GM10266 (cell line): ENCODE data around the gene ZNF212.
"Not testable (repeated sequence)": the region's sequence is repeated elsewhere in the genome, so short reads cannot be mapped to it uniquely, and the experiment has no call there.

Experiments
- DNase-seq: peaks from one replicate; pipeline ENCODE4 v3.0.0; 2012; ENCODE audit errors: extremely low spot score
- TF ChIP-seq, protein P1 (sequence below): IDR thresholded peaks from 2 replicates; pipeline ENCODE4 v1.5.1; 2012; ENCODE audit warnings: mild to moderate bottlenecking, low read depth; ENCODE audit not compliant: control insufficient read depth, insufficient read depth; ENCODE audit errors: missing control alignments

The ZNF212 gene

GRCh38 chr7:149245244-149245643 lies 5.8 kb downstream of the ZNF212 start:
- DNase-seq = no peak
- TF ChIP-seq, protein P1, sequence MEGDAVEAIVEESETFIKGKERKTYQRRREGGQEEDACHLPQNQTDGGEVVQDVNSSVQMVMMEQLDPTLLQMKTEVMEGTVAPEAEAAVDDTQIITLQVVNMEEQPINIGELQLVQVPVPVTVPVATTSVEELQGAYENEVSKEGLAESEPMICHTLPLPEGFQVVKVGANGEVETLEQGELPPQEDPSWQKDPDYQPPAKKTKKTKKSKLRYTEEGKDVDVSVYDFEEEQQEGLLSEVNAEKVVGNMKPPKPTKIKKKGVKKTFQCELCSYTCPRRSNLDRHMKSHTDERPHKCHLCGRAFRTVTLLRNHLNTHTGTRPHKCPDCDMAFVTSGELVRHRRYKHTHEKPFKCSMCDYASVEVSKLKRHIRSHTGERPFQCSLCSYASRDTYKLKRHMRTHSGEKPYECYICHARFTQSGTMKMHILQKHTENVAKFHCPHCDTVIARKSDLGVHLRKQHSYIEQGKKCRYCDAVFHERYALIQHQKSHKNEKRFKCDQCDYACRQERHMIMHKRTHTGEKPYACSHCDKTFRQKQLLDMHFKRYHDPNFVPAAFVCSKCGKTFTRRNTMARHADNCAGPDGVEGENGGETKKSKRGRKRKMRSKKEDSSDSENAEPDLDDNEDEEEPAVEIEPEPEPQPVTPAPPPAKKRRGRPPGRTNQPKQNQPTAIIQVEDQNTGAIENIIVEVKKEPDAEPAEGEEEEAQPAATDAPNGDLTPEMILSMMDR = no peak

DNA sequence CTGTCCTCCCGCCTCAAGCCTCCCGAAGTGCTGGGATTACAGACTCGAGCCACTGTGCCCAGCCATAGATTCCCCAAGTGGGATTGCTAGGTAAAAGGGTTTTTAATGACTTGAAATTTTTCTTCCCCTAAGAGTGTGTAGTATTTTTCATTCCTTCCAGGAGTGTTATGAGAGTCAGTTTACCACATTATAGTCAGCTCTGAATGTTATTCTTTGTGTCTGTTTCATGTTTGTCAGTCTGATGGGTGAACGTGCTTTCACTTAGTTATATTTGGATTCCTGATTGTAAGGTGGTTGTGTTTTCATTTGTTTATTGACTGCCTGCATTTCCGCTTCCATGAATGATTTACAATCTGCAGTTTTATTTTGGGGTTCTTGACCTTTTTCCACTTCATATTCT lies 6.3 kb downstream of the ZNF212 start:
- TF ChIP-seq, protein P1 = no peak

DNA sequence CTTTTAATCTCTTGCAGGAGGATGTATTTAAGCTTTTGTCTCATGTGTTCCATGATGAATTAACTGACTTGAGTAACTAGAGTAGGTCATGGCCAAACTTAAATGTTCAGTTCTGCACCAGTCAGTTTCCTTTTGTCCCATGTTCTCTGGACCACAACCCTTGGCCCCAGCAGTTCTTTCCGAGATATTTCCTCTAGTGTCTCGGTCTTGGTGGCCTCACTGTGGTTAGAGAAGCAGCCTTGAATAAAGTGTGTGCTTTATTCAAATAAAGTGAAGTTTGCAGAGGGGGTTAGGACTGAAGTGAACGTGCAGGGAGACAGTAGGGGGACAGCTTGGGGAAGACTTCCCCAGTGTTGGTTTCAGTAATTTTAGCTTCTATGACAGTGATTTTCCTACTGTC lies 9.3 kb downstream of the ZNF212 start:
- TF ChIP-seq, protein P1 = no peak
- DNase-seq = no peak

More for the DNA sequence above, 6.3 kb downstream of the ZNF212 start:
- no peak for DNase-seq

- DNase-seq = not testable (repeated sequence)
Measured at GRCh38 chr7:149250151-149250550, 10.7 kb downstream of the ZNF212 start.

- not testable (repeated sequence) for DNase-seq
Measured at GRCh38 chr7:149251518-149251917, 12.1 kb downstream of the ZNF212 start.

DNA sequence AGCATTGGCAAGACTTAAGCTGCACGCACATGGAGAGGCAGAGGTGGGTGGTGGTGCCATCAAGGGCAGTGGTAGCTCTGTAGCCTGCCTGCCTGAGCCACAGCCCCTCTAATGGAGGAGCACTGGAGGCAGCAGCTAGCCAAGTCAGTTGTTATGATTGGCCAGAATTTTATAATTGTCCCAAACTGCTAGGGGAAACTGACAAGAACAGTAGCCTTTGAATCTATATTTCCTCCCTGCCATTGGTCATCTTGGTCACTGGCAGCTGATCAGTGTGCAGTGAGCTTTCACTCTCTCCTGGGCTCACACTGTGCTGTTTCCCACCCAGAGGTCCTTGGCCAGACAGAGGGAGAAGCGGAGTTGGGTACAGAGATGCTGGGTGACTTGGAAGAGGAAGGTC lies 12.9 kb downstream of the ZNF212 start:
- DNase-seq = no peak
- TF ChIP-seq, protein P1 = no peak

- TF ChIP-seq, protein P1 = no peak
- no peak for DNase-seq
Measured at GRCh38 chr7:149253665-149254064, 14.2 kb downstream of the ZNF212 start.

DNA sequence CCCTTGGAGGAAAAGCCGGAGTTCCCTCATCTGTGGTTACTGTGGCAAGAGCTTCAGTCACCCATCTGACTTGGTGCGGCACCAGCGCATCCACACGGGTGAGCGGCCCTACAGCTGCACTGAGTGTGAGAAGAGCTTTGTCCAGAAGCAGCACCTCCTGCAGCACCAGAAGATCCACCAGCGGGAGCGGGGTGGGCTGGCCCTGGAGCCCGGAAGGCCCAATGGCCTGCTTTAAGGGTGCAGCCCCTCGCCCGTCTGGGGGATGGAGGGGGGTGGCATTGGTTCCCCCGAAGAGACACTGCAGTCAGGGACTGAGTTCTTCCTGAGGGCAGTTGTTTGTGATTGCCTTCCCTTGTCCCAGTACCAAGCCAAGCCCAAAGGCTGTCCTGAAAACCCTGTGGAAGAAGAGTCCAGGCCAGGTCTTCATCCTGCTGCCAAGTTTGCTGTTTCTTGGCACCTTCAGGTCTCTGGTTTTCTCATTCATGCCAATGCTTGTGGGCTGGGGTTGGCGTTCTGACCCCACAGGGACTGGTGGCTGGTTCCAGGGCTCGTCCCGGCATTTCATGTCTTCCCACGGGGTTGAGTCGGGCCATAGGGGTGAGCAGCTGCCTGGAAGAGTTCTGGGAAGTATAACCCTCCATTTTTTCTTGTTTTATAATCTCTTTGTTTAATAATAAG lies 14.9 kb downstream of the ZNF212 start:
- TF ChIP-seq, protein P1 = no peak
- DNase-seq = no peak
